MM.1S (cell line): ENCODE results near the gene ZNF860.

Experiments
- DNase-seq: peaks from one replicate; pipeline ENCODE4 v3.0.0-alpha.2; 2015
- H2AFZ ChIP-seq: fragments of 300-600 bp; sonication (generic); 2 replicates; pipeline ENCODE4 v1.6.0; 2016; ENCODE audit warnings: antibody characterized with exemption, low read length
- H3F3A ChIP-seq: fragments of 300-600 bp; sonication (generic); 2 replicates; pipeline ENCODE4 v1.6.1; 2016; ENCODE audit warnings: mild to moderate bottlenecking, antibody characterized with exemption, low read length, moderate library complexity, mixed read lengths; ENCODE audit not compliant: insufficient read depth
- H3K27ac ChIP-seq: fragments of 300-600 bp; sonication (generic); 2 replicates; pipeline ENCODE4 v1.5.1; 2016; ENCODE audit warnings: mild to moderate bottlenecking, low read length
- H3K27me3 ChIP-seq: fragments of 300-600 bp; sonication (generic); replicated peaks from 2 replicates; pipeline ENCODE4 v1.6.0; 2016; ENCODE audit warnings: low read length; ENCODE audit not compliant: insufficient read depth
- H3K36me3 ChIP-seq: fragments of 300-600 bp; sonication (generic); replicated peaks from 2 replicates; pipeline ENCODE4 v1.6.1; 2016; ENCODE audit warnings: mild to moderate bottlenecking, low read length, mixed read lengths; ENCODE audit not compliant: insufficient read depth
- H3K4me1 ChIP-seq: fragments of 300-600 bp; sonication (generic); 2 replicates; pipeline ENCODE4 v1.6.1; 2016; ENCODE audit warnings: low read length, mixed read lengths
- H3K4me2 ChIP-seq: fragments of 300-600 bp; sonication (generic); 2 replicates; pipeline ENCODE4 v1.6.0; 2016; ENCODE audit warnings: low read depth, low read length
- H3K4me3 ChIP-seq: fragments of 300-600 bp; sonication (generic); 2 replicates; pipeline ENCODE4 v1.5.1; 2016; ENCODE audit warnings: low read length, mixed read lengths
- H3K79me2 ChIP-seq: fragments of 300-600 bp; sonication (generic); 2 replicates; pipeline ENCODE4 v1.6.1; 2016; ENCODE audit warnings: mixed run types, low read length, mixed read lengths
- H3K9ac ChIP-seq: fragments of 300-600 bp; sonication (generic); 2 replicates; pipeline ENCODE4 v1.6.1; 2016; ENCODE audit warnings: low read length, mixed read lengths
- H3K9me2 ChIP-seq: fragments of 300-600 bp; sonication (generic); replicated peaks from 2 replicates; pipeline ENCODE4 v1.6.1; 2016; ENCODE audit warnings: mild to moderate bottlenecking, low read length, mixed read lengths; ENCODE audit not compliant: insufficient read depth
- H3K9me3 ChIP-seq: fragments of 300-600 bp; sonication (generic); replicated peaks from 2 replicates; pipeline ENCODE4 v1.6.1; 2016; ENCODE audit warnings: mild to moderate bottlenecking, low read length, mixed read lengths; ENCODE audit not compliant: insufficient read depth
- H4K20me1 ChIP-seq: fragments of 300-600 bp; sonication (generic); 2 replicates; pipeline ENCODE4 v1.6.1; 2016; ENCODE audit warnings: mild to moderate bottlenecking, low read length, moderate library complexity, mixed read lengths; ENCODE audit not compliant: insufficient read depth
- CTCF ChIP-seq: fragments of 300-600 bp; sonication (generic); IDR thresholded peaks from 2 replicates; pipeline ENCODE4 v1.5.1; 2016; ENCODE audit warnings: antibody characterized with exemption, low read length, mixed read lengths
- EZH2 ChIP-seq: fragments of 300-600 bp; sonication (generic); optimal IDR thresholded peaks from 2 replicates; pipeline ENCODE3; 2017; ENCODE audit warnings: low read depth, mild to moderate bottlenecking, antibody characterized with exemption, low read length, mixed read lengths
- EZH2phosphoT487 ChIP-seq: fragments of 300-600 bp; sonication (generic); IDR thresholded peaks from 2 replicates; pipeline ENCODE4 v1.6.1; 2018; ENCODE audit warnings: antibody characterized with exemption, low read length

The ZNF860 gene

GRCh38 chr3:31948280-31948679 lies 33.3 kb upstream of the ZNF860 start:
- Histone ChIP-seq H4K20me1 (no peaks in the 10 kb centered on the region), H2AFZ (no peak overlapping the region), H3K9ac (no peak overlapping the region), H3K27ac (no peak overlapping the region), H3K4me1 (peaks cover 14% of the 10 kb centered on the region), H3F3A (peaks cover 10% of the 10 kb centered on the region), H3K27me3 (no peaks in the 10 kb centered on the region), H3K36me3 (no peaks in the 10 kb centered on the region), H3K4me3 (no peak overlapping the region), H3K9me3 (no peaks in the 10 kb centered on the region), H3K4me2 (no peak overlapping the region), H3K9me2 (no peaks in the 10 kb centered on the region), H3K79me2 (no peaks in the 10 kb centered on the region)
- TF ChIP-seq CTCF (no peak), EZH2phosphoT487 (no peak), EZH2 (no peak)
- no peak for DNase-seq

- H3K79me2 ChIP-seq, result no peaks in the 10 kb centered on the region
- no peaks in the 10 kb centered on the region for H3K27me3 ChIP-seq
- H3K36me3 ChIP-seq, result no peaks in the 10 kb centered on the region
- H3K9me3 ChIP-seq, result no peaks in the 10 kb centered on the region
- peak; percentile 74 for DNase-seq
- peak overlapping the region; percentile 48; the same call in 1 of the 2 replicates for H3K27ac ChIP-seq
- peaks cover 44% of the 10 kb centered on the region for H3K4me1 ChIP-seq
- H4K20me1 ChIP-seq, result no peaks in the 10 kb centered on the region
- no peaks in the 10 kb centered on the region for H3K9me2 ChIP-seq
- TF ChIP-seq CTCF (no peak), EZH2 (no peak), EZH2phosphoT487 (no peak)
- peak overlapping the region; percentile 33; the same call in 1 of the 2 replicates for H3K9ac ChIP-seq
- peaks cover 34% of the 10 kb centered on the region for H3F3A ChIP-seq
- peak overlapping the region; percentile 24; the same call in 1 of the 2 replicates for H2AFZ ChIP-seq
- peak overlapping the region; percentile 82 for H3K4me2 ChIP-seq
- peak overlapping the region; percentile 33 for H3K4me3 ChIP-seq
Measured at GRCh38 chr3:31952205-31952604, 29.3 kb upstream of the ZNF860 start.

- no peak overlapping the region for H3K4me3 ChIP-seq
- H3K4me1 ChIP-seq, result peaks cover 44% of the 10 kb centered on the region
- no peaks in the 10 kb centered on the region for H3K36me3 ChIP-seq
- H3K27me3 ChIP-seq, result no peaks in the 10 kb centered on the region
- H3K9me2 ChIP-seq, result no peaks in the 10 kb centered on the region
- H3K9ac ChIP-seq, result no peak overlapping the region
- no peak overlapping the region for H3K4me2 ChIP-seq
- DNase-seq, result peak; percentile 63
- no peaks in the 10 kb centered on the region for H3K79me2 ChIP-seq
- H3K27ac ChIP-seq, result peak overlapping the region; percentile 48; the same call in 1 of the 2 replicates
- TF ChIP-seq EZH2 (no peak), EZH2phosphoT487 (no peak), CTCF (no peak)
- peaks cover 34% of the 10 kb centered on the region for H3F3A ChIP-seq
- H4K20me1 ChIP-seq, result no peaks in the 10 kb centered on the region
- no peaks in the 10 kb centered on the region for H3K9me3 ChIP-seq
- H2AFZ ChIP-seq, result no peak overlapping the region
Measured at GRCh38 chr3:31953091-31953490, 28.5 kb upstream of the ZNF860 start.
